Left forelimb (tissue), 1 donor: ENCODE data around the gene LGALS1.
"Not testable (repeated sequence)": the region's sequence is repeated elsewhere in the genome, so short reads cannot be mapped to it uniquely, and the experiment has no call there.

ENCODE experiments used
- DNase-seq: peaks from one replicate; pipeline ENCODE4 v3.0.0-alpha.2; 2018; ENCODE audit warnings: low spot score

The LGALS1 gene

DNA sequence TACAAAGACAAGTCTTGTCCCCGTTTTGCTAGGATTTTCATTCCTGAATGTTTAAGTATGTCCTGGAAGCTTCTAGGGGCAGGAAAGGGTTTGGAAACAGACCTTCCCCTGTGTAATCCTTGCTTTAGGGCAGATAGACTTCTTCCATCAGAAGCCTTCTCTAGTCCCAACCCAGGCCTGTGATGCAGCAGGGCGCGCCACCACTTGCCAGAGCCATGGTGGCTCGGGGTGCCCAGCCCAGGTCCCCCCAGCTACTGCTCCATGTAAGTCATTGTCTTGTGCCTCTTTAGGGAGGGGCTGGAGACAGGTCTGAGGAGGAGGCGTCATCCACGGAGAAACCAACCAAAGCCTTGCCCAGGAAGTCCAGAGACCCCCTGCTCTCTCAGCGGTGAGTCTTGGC, 15.0 kb downstream of the LGALS1 start:
- no peak for DNase-seq

DNA sequence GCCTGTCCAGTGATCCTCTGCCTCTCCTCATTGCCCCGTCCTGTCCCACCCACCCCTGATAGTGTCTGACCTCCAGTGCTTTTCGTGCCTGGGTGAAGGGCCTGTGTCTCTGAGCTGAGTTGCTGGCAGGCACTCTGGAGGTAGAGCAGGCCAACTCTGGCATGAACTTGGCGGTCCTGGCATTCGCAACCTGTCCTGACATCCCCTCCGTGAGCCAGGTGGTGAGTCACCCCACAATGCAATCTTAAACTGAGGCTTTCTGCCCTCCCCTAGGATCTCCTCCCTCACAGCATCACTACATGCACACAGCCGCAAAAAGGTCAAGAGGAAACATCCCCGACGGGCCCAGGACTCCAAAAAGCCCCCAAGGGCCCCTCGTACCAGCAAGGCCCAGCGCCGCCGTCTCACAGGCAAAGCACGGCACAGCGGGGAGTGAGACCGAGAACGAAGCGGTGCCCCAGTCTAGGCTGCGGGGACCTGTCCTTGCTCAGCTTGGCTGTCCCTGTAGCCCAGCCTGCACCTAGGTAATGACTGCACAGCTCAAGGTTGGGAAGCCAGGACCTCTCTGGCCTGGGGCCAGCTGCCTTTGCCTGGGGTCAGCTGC, 15.6 kb downstream of the LGALS1 start:
- no peak for DNase-seq

DNA sequence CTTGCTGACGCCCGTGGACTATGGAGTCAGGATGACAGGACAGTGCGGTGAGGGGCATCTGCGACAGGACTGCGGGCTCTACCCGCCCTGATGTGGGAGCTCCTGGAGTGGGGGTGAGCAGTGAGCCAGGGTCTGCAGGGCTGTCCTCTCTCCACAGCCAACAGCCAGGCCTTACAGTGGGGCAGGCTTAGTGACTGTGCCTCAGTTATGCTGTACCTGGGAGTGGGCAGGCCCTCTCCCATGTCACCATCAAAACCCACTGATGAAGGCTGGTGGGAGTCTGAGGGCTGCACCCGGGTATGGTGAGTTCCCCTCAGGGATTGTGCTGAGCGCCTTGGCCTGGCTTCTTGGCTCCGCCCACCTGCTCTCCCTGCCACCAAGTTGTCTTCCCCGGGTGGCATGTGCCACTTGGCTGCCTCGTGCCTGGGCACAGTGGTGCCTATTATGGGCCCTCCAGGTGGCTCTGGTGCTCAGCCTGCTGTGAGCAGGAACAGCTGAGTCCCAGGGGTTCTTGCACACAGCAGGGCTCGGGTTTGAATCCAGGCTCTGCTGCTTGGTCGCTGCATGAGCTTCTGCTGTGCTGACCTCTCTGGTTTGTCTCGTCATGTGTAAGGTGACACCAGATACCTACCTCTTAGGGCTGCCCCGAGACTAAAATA, 17.3 kb downstream of the LGALS1 start:
- DNase-seq: no peak

DNA sequence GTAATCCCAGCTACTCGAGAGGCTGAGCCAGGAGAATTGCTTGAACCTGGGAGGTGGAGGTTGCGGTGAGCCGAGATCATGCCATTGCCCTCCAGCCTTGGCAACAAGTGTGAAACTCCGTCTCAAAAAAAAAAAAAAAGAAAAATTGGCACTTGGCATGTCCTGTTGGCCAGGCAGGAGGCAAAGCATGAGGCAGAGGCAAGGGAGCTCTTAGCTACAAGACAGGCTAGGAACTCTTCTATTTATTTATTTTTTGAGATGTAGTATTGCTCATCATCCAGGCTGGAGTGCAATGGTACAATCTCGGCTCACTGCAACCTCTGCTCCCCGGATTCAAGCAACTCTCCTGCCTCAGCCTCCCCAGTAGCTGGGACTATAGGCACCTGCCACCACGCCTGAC, 18.7 kb downstream of the LGALS1 start:
- not testable (repeated sequence) for DNase-seq

DNA sequence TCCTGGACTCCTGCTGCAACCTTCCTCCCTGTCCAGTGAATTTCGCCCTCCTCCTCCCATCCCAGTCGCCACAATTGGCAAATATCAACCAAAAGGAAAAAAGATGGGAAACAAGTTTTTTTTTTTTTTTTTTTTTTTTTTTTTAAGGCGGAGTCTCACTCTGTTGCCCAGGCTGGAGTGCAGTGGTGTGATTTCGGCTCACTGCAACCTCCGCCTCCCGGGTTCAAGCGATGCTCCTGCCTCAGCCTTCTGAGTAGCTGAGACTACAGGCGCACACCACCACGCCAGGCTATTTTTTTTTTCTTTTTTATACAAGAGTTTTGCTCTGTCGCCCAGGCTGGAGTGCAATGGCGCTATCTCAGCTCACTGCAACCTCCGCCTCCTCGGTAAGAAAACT, 20.8 kb downstream of the LGALS1 start:
- DNase-seq: not testable (repeated sequence)

DNA sequence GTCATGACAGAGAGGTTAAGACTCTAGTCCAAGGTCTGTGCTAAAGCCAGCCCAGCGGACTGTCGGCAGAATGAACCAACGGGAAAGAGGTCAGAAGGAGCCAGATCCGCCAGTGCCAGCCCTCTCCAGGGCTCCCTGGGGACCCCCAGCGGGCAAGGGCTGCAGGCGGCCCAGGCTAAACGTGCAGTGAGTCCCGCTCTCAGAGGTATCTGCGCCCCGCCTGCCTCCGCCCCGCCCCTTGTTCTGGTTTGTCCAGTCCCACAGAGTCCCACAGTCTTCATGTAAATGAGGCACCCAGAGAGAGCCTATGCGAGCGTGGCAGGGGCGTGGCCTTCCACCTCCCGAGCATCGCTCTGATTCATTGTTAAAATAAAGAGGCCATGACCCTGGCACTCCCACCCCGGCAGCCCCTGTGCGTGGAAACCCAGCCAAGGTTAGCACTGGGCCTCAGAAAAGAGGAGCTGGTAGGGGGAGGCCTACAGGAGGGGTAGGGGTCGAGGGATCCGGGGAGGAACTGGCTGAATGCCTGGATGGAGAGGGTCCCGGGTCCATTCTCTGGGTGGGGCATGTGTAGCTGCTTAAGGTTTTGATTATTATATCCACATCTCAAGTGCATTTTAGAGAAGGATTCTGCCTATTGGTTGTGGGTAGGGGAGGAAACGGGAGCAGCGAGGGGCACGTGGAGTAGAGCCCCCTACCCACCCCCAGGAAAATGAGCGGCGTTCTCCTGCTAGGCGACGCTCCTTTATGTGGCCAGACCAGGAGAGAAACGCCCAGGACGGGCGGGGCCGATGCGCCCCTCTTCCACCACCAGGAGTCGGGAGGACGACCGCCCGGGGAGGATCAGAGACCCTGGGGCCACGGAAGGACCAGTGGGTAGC, 21.5 kb downstream of the LGALS1 start, which contains the start of gene TRIOBP:
Gene TRIOBP (plus strand): TSS at position 392 of the 881 bp plus-strand sequence. CDS start 4,318 bp downstream, outside the sequence.
- DNase-seq: peak; percentile 94

DNA sequence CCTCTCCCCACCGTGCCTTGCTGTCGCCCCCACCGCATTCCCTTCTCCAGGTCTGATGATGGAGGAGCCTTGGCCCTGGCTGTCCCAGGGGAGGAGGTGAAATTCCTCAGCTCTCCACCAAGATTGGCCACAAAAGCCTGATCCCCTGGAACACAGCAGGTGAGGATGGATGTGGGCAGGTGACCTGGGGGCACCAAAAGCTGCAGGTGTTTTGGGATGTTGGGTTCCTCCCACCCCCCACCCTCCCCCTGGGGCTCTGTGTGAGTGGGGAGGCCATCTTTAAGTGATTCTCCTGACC, 22.1 kb downstream of the LGALS1 start:
- no peak for DNase-seq

DNA sequence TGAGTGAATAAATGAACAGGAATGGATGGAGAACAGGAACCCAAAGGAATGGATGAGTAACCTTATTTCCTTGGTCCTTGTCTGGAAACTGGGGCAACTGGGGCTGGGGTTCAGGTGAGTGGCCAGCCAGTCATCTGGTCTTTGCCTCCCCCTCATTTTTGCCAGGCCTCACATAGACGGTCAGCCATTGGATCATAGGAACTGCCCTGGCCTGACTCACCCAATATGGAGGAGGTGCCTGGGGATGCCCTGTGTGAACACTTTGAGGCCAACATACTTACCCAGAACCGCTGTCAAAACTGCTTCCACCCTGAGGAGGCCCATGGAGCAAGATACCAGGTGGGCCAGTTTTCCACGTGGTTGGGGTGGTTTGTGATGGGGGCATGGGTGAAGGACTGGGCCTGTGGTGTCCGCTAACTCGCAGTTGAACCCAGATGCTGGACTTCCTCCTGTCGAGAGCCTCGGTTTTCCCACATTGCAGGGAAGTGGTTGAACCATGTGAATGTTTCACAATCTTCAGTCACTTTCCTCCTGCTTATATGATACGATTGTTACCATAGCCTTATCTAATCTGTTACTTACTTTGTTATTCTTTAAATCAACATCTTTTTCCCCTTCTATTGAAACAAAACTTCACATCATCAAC, 25.8 kb downstream of the LGALS1 start:
- DNase-seq: no peak

DNA sequence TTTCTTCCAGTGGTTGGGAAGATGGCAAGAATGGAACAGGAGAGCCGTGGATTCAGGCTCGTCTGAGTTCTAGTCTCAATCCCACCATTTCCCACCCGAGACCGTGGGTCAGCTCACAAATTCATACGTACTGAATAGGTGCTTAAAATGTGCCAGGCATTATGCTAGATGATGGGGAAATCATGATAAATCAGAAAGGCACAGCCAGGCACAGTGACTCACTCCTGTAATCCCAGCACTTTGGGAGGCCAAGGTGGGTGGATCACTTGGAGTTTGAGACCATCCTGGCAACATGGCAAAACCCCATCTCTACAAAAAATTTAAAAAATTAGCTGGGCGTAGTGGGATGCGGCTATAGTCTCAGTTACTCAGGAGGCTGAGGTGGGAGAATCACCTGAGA, 28.5 kb downstream of the LGALS1 start:
- DNase-seq: no peak

DNA sequence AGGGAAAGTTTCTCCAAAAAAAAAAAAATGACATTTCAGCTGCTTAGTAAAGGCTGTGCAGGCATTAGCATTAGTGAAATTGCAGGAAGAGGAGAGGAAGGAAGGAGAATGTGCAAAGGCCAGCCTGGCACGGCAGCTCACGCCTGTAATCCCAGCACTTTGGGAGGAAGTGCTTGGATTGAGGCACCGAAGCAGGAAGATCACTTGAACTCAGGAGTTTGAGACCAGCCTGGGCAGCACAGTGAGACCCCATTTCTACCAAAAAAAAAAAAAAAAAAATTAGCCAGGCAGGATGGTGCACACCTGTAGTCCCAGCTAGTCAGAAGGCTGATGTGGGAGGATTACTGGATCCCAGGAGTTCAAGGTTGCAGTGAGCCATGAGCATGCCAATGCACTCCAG, 29.2 kb downstream of the LGALS1 start:
- DNase-seq: no peak

DNA sequence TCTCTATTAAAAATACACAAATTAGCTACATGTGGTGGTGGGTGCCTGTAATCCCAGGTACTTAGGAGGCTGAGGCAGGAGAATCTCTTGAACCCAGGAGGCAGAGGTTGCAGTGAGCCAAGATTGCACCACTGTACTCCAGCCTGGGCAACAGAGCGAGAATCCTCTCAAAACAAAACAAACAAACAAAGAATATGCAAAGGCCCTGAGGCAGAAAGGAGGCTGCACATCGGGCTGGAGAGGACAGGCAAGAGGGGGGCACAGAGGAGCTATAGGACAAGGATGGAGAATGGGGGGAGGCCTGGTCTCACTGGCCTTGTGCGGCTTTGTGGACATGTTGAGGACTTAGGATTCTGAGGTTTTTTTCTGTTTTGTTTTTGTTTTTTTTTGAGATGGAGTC, 29.8 kb downstream of the LGALS1 start:
- DNase-seq: no peak

DNA sequence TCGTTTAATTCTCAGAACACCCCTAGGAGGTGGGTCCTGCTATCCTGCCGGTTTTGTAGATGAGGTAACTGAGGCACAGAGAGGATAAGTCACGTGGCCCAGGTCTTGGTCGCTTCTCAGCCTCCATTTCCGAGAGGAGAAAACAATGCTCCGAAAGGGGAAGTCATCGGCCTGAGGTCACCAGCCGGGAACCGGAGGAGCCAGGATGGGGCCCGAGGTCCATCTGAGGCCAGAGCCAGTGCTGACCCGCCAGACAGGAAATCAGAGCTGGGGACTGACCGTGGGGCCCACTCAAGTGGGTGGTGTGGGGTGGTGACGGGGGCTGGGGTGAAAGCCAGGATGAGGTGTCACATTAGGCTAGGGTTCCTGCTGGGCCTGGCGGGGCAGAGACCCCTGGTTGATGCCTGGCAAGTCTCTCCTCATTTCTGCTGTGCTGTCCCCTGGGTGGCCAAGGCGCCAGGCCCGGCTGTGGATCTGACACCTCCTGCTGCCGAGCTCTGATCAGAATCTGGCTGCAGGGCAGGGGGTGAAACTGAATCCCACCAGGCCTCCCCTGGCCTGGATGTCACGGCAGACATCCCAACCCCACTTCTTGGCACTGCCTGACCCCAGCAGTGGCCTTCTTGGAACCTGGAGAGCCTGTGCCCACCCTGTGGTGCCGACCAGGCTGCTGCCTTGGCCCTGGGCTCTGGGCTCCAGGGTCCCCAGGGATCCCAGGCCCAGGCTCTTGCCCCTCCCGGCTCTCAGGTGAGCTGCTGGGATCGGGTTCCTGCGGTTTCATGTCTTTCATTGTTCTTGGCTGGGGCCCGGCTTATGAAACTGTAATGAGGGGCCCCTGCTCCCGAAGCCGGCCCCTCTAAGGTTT, 33.4 kb downstream of the LGALS1 start:
- no peak for DNase-seq

DNA sequence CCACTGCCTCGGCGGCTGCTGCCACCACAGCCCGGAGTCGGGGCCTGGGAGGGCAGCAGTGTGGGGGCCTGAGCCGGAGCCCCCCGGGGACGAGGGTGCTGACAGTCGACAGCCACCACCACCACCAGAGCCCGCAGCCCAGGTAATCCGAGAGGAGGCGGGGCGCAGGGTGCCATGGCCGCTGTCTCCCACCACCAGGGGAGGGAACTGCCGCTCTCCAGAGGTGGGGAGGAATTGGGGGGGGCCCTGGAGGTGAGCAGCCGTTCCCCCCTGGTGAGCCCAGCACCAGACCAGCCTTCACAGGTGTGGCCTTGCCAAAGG, 34.0 kb downstream of the LGALS1 start:
- DNase-seq: no peak

DNA sequence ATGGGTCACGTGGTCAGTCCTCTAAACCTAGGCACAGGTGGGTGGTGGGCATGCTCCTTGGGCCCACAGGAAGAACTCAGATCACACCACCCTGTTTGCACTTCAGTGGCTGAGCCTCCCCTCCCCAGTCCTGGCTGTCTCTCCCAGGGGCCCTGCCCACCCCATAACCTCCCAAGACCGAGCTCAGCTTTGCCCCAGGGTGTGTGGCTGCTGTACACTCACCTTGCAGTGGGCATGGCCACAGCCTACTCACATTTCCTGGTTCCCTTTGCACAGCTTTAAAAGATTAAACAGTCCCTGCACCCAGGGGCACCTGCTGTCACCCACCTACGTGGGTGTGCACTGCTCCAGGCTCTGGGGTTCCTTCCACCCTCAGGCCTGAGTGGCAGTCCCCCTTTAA, 35.2 kb downstream of the LGALS1 start:
- DNase-seq: no peak

DNA sequence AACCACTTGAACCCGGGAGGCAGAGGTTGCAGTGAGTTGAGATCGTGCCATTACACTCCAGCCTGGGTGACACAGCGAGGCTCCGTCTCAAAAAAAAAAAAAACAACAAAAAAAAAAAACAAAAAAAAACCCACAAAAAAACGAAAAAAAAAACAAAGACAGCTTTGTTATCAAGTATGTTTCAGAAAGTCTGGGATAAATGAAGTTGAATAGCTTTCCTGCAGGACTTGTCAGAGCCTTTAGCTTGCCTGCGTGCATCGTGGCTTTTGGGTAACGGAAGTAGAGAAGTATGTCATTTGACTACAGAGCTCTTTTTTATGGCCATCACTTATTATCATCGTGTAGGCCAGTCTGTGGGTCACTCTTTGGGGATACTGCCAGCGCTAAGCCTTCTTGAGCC, 36.1 kb downstream of the LGALS1 start:
- DNase-seq: no peak

DNA sequence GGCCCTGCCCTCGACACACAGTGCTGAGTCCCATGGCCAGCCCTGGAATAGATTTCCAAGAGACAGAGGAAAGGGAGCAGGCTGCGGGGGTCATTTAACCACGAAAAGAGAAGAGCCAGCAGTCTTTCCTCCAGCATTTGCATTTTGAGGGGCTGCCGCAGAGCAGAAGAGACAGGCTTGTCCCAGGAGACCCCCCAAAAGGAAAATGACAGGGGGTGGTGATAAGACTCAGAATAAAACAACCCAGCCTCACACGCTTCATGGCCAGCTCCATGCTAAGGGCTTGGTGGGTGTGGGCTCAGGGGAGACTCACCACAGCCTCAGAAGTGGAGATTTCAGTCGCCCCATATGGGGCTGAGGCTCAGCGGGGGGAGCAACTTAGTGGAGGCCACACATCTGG, 38.3 kb downstream of the LGALS1 start:
- DNase-seq: no peak

DNA sequence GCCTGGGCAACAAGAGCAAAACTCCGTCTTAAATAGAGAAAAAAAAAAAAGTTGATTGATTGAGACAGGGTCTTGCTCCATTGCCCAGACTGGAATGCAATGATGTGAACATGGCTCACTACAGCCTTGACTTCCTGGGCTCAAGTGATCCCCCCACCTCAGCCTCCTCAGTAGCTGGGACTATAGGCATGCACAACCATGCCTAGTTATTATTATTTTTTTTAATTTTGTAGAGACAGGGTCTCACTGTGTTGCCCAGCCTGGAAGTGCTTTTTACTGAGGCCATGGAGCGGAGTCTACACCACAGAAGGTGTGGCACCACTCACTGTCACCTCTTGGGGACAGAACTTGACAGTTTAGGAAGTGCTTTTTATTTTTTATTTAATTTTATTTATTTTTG, 39.2 kb downstream of the LGALS1 start:
- no peak for DNase-seq

DNA sequence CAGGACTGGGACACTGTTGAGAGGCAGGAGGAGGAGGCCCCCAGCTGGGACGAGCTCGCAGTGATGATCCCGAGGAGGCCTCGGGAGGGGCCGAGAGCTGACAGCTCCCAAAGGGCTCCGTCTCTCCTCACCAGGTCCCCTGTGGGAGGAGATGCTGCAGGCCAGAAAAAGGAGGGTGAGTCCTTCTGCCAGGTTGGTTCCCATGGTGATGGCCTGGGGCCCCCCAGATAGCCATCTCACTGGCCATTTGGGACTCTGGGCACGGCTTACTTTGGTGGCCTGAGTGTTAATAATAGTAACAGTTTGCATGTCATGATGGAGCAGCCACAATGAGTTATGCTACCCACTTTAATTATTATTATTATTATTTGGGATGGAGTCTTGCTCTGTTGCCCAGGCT, 40.3 kb downstream of the LGALS1 start:
- no peak for DNase-seq

DNA sequence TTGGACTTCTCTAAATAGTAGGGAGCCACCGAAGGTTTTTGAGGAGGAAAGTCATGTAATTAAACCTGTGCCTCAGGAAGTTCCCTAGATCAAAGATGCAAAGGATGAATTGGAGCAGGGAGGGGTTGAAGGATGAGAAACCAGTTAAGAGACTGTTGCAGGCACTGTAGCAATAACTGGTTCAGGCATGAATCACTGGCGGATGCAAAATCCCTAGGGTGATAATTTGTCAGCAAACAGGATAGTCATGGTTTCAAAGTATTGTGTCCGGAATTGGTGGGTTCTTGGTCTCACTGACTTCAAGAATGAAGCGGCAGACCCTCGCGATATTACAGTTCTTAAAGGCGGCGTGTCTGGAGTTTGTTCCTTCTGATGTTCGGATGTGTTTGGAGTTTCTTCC, 41.3 kb downstream of the LGALS1 start:
- no peak for DNase-seq

DNA sequence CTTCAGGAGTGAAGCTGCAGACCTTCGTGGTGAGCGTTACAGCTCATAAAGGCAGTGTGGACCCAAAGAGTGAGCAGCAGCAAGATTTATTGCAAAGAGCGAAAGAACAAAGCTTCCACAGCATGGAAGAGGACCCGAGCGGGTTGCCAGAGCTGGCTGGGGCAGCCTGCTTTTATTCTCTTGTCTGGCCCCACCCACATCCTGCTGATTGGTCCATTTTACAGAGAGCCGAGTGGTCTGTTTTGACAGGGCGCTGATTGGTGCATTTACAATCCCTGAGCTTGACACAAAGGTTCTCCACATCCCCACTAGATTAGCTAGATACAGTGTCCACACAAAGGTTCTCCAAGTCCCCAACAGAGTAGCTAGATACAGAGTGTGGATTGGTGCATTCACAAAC, 41.8 kb downstream of the LGALS1 start:
- DNase-seq: not testable (repeated sequence)

DNA sequence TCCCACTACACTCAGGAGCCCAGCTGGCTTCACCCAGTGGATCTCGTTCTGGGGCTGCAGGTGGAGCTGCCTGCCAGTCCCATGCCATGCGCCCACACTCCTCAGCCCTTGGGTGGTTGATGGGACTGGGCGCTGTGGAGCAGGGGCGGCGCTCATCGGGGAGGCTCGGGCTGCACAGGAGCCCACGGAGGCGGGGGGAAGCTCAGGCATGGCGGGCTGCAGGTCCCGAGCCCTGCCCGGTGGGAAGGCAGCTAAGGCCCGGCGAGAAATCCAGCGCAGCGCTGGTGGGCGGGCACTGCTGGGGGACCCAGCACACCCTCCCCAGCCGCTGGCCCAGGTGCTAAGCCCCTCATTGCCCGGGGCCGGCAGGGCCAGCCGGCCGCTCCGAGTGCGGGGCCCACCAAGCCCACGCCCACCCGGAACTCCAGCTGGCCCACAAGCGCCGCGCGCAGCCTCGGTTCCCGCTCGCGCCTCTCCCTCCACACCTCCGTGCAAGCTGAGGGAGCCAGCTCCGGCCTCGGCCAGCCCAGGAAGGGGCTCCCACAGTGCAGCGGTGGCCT, 42.4 kb downstream of the LGALS1 start:
- not testable (repeated sequence) for DNase-seq
